DOHH2 (cell line): Measurements from ENCODE around the gene KCTD3.

Source experiments
- H3F3A ChIP-seq: fragments of 200-600 bp; sonication (generic), shearing (Covaris generic); 2 replicates; pipeline ENCODE4 v1.6.0; 2016; ENCODE audit warnings: antibody characterized with exemption, mild to moderate bottlenecking; ENCODE audit not compliant: control insufficient read depth, insufficient read depth
- H3K27ac ChIP-seq: fragments of 200-600 bp; sonication (generic); 2 replicates; pipeline ENCODE4 v1.5.1; 2014; ENCODE audit warnings: low read depth, mild to moderate bottlenecking, low read length, moderate library complexity
- H3K27me3 ChIP-seq: fragments of 200-600 bp; sonication (generic); 2 replicates; pipeline ENCODE4 v1.6.1; 2014; ENCODE audit warnings: mild to moderate bottlenecking, low read length, mixed read lengths; ENCODE audit not compliant: control insufficient read depth
- H3K36me3 ChIP-seq: fragments of 200-600 bp; sonication (generic); 2 replicates; pipeline ENCODE4 v1.6.1; 2014; ENCODE audit warnings: mild to moderate bottlenecking, low read length, moderate library complexity, mixed read lengths; ENCODE audit not compliant: control insufficient read depth
- H3K4me1 ChIP-seq: fragments of 200-600 bp; sonication (generic); 2 replicates; pipeline ENCODE4 v1.6.1; 2014; ENCODE audit warnings: mild to moderate bottlenecking, low read length, mixed read lengths; ENCODE audit not compliant: control insufficient read depth
- H3K4me2 ChIP-seq: fragments of 200-600 bp; sonication (generic); 2 replicates; pipeline ENCODE4 v1.6.0; 2014; ENCODE audit warnings: mild to moderate bottlenecking, low read length, moderate library complexity
- H3K4me3 ChIP-seq: fragments of 200-600 bp; sonication (generic); 2 replicates; pipeline ENCODE4 v1.5.1; 2014; ENCODE audit warnings: mild to moderate bottlenecking, low read length, mixed read lengths
- H3K79me2 ChIP-seq: fragments of 200-600 bp; sonication (generic); 2 replicates; pipeline ENCODE4 v1.6.1; 2014; ENCODE audit warnings: mild to moderate bottlenecking, low read length, mixed read lengths; ENCODE audit not compliant: control insufficient read depth
- H3K9me2 ChIP-seq: fragments of 200-600 bp; sonication (generic); replicated peaks from 2 replicates; pipeline ENCODE4 v1.6.1; 2014; ENCODE audit warnings: mild to moderate bottlenecking, low read length, mixed read lengths; ENCODE audit not compliant: control insufficient read depth
- H3K9me3 ChIP-seq: fragments of 200-600 bp; sonication (generic); 2 replicates; pipeline ENCODE4 v1.6.1; 2014; ENCODE audit warnings: antibody characterized with exemption, low read length, mixed read lengths; ENCODE audit not compliant: control insufficient read depth, insufficient read depth
- H4K20me1 ChIP-seq: fragments of 200-600 bp; sonication (generic); 2 replicates; pipeline ENCODE4 v1.6.0; 2014; ENCODE audit warnings: low read depth, mild to moderate bottlenecking, antibody characterized with exemption, low read length, moderate library complexity; ENCODE audit not compliant: control insufficient read depth, insufficient read depth
- CTCF ChIP-seq: fragments of 200-600 bp; sonication (generic); IDR thresholded peaks from one replicate; pipeline ENCODE4 v1.5.1; 2014; ENCODE audit warnings: antibody characterized with exemption, mild to moderate bottlenecking, low read depth, low read length; ENCODE audit not compliant: poor library complexity, severe bottlenecking
- EZH2phosphoT487 ChIP-seq: fragments of 200-600 bp; sonication (generic); IDR thresholded peaks from 2 replicates; pipeline ENCODE4 v1.6.1; 2017; ENCODE audit warnings: borderline replicate concordance, mild to moderate bottlenecking, antibody characterized with exemption, low read length, moderate library complexity, mixed read lengths

The KCTD3 gene

GRCh38 chr1:215606564-215607168, 39.6 kb downstream of the KCTD3 start:
- H4K20me1 ChIP-seq: no peaks in the 10 kb centered on the region
- no peak overlapping the region for H3K27ac ChIP-seq
- H3K9me2 ChIP-seq: no peaks in the 10 kb centered on the region
- peaks cover 6% of the 10 kb centered on the region; the same call in 1 of the 2 replicates for H3F3A ChIP-seq
- peaks cover 53% of the 10 kb centered on the region for H3K36me3 ChIP-seq
- H3K9me3 ChIP-seq: no peaks in the 10 kb centered on the region
- no peak overlapping the region for H3K4me2 ChIP-seq
- no peaks in the 10 kb centered on the region for H3K4me1 ChIP-seq
- H3K27me3 ChIP-seq: no peaks in the 10 kb centered on the region
- no peak for TF ChIP-seq EZH2phosphoT487
- peak; percentile 61 for TF ChIP-seq CTCF
- no peak overlapping the region for H3K4me3 ChIP-seq
- no peaks in the 10 kb centered on the region for H3K79me2 ChIP-seq

- Histone ChIP-seq H3K36me3 (peaks cover 57% of the 10 kb centered on the region), H3K9me2 (no peaks in the 10 kb centered on the region), H3K27me3 (no peaks in the 10 kb centered on the region), H4K20me1 (no peaks in the 10 kb centered on the region), H3K4me1 (peaks cover 7% of the 10 kb centered on the region), H3F3A (peaks cover 8% of the 10 kb centered on the region; the same call in 1 of the 2 replicates), H3K4me2 (no peak overlapping the region), H3K9me3 (no peaks in the 10 kb centered on the region), H3K4me3 (no peak overlapping the region), H3K27ac (no peak overlapping the region), H3K79me2 (no peaks in the 10 kb centered on the region)
- TF ChIP-seq CTCF: no peak
- no peak for TF ChIP-seq EZH2phosphoT487
Observed at GRCh38 chr1:215607412-215607811, 40.3 kb downstream of the KCTD3 start.

- peaks cover 61% of the 10 kb centered on the region for H3K36me3 ChIP-seq
Observed at GRCh38 chr1:215608646-215609045, 41.5 kb downstream of the KCTD3 start.

More at GRCh38 chr1:215608646-215609045, 41.5 kb downstream of the KCTD3 start:
- Histone ChIP-seq H3F3A (peaks cover 8% of the 10 kb centered on the region; the same call in 1 of the 2 replicates), H3K9me2 (no peaks in the 10 kb centered on the region), H3K4me3 (no peak overlapping the region), H3K79me2 (no peaks in the 10 kb centered on the region), H3K27me3 (no peaks in the 10 kb centered on the region), H3K9me3 (no peaks in the 10 kb centered on the region), H3K4me2 (no peak overlapping the region), H4K20me1 (no peaks in the 10 kb centered on the region), H3K4me1 (peaks cover 8% of the 10 kb centered on the region), H3K27ac (no peak overlapping the region)
- TF ChIP-seq EZH2phosphoT487 (no peak), CTCF (no peak)
